NCI-H1105 (cell line): Measurements from ENCODE around the gene LYPD6B.

Source experiments
- DNase-seq: peaks from one replicate; lab custom pipeline; 2025; lab: John Stamatoyannopoulos, UW

Gene LYPD6B

GRCh38 chr2:149076863-149077412 is 38.4 kb downstream of the LYPD6B start:
- no peak for DNase-seq

- no peak for DNase-seq
Observed at GRCh38 chr2:149077861-149078260, 39.4 kb downstream of the LYPD6B start.

GRCh38 chr2:149080099-149080498 is 41.6 kb downstream of the LYPD6B start:
- DNase-seq, result no peak

- DNase-seq, result peak; percentile 73
Observed at GRCh38 chr2:149080971-149081370, 42.5 kb downstream of the LYPD6B start.

- DNase-seq, result no peak
Observed at GRCh38 chr2:149082079-149082478, 43.6 kb downstream of the LYPD6B start.

GRCh38 chr2:149082735-149083134 is 44.2 kb downstream of the LYPD6B start:
- peak; percentile 31 for DNase-seq

GRCh38 chr2:149084924-149085795 is 46.7 kb downstream of the LYPD6B start:
- DNase-seq, result no peak

GRCh38 chr2:149087751-149088150 is 49.3 kb downstream of the LYPD6B start:
- DNase-seq, result no peak

GRCh38 chr2:149089068-149089467 is 50.6 kb downstream of the LYPD6B start:
- DNase-seq, result no peak

- DNase-seq, result no peak
Observed at GRCh38 chr2:149090706-149091105, 52.2 kb downstream of the LYPD6B start.

GRCh38 chr2:149093579-149093978 is 55.1 kb downstream of the LYPD6B start:
- DNase-seq, result no peak

- no peak for DNase-seq
Observed at GRCh38 chr2:149094217-149095015, 55.9 kb downstream of the LYPD6B start.

- DNase-seq, result no peak
Observed at GRCh38 chr2:149098701-149099100, 60.2 kb downstream of the LYPD6B start.

GRCh38 chr2:149099298-149099697 is 60.8 kb downstream of the LYPD6B start:
- no peak for DNase-seq

- DNase-seq, result no peak
Observed at GRCh38 chr2:149100739-149101699, 62.5 kb downstream of the LYPD6B start.

- DNase-seq, result no peak
Observed at GRCh38 chr2:149101818-149102217, 63.3 kb downstream of the LYPD6B start.

GRCh38 chr2:149103081-149103620 is 64.7 kb downstream of the LYPD6B start:
- DNase-seq, result no peak

GRCh38 chr2:149104221-149104620 is 65.7 kb downstream of the LYPD6B start:
- DNase-seq, result no peak

- no peak for DNase-seq
Observed at GRCh38 chr2:149112068-149112467, 73.6 kb downstream of the LYPD6B start.

- DNase-seq, result no peak
Observed at GRCh38 chr2:149112713-149113112, 74.2 kb downstream of the LYPD6B start.

GRCh38 chr2:149115781-149116180 is 77.3 kb downstream of the LYPD6B start:
- no peak for DNase-seq
